RWPE2 (cell line): ENCODE measurements around the gene ABI2.

ENCODE experiments used
- ATAC-seq: fragments of 200-7000 bp; cut with Tn5 transposase; 3 replicates; pipeline ENCODE4 v1.9.1; 2021; ENCODE audit warnings: low read depth
- DNase-seq: peaks from one replicate; pipeline ENCODE4 v3.0.0-alpha.2; 2020; ENCODE audit warnings: low spot score
- H3K27ac ChIP-seq: fragments of 450-650 bp; 2 replicates; pipeline ENCODE4 v1.5.1; 2017; ENCODE audit warnings: mild to moderate bottlenecking; ENCODE audit not compliant: poor library complexity, severe bottlenecking
- H3K27me3 ChIP-seq: fragments of 250-450 bp; sonication (Bioruptor Pico); 2 replicates; pipeline ENCODE4 v1.5.1; 2021; ENCODE audit warnings: mild to moderate bottlenecking, moderate library complexity; ENCODE audit not compliant: insufficient read depth, poor library complexity, severe bottlenecking
- H3K36me3 ChIP-seq: fragments of 250-450 bp; sonication (Bioruptor Pico); 2 replicates; pipeline ENCODE4 v1.5.1; 2020; ENCODE audit warnings: low read depth, mild to moderate bottlenecking, moderate library complexity
- H3K4me1 ChIP-seq: fragments of 250-450 bp; sonication (Bioruptor Pico); 2 replicates; pipeline ENCODE4 v1.5.1; 2021; ENCODE audit warnings: mild to moderate bottlenecking, moderate library complexity; ENCODE audit not compliant: insufficient read depth, poor library complexity, severe bottlenecking
- H3K4me3 ChIP-seq: fragments of 250-450 bp; sonication (Bioruptor Pico); 2 replicates; pipeline ENCODE4 v1.5.1; 2021; ENCODE audit warnings: mild to moderate bottlenecking, moderate library complexity; ENCODE audit not compliant: severe bottlenecking
- H3K9me3 ChIP-seq: fragments of 250-450 bp; sonication (Bioruptor Pico); 2 replicates; pipeline ENCODE4 v1.5.1; 2021; ENCODE audit warnings: mild to moderate bottlenecking, moderate library complexity; ENCODE audit not compliant: severe bottlenecking
- TF ChIP-seq, protein P1 (sequence below): fragments of 450-650 bp; IDR thresholded peaks from one replicate; pipeline ENCODE4 v1.5.1; 2017; ENCODE audit warnings: mild to moderate bottlenecking, moderate library complexity; ENCODE audit not compliant: poor library complexity, severe bottlenecking

The ABI2 gene

DNA sequence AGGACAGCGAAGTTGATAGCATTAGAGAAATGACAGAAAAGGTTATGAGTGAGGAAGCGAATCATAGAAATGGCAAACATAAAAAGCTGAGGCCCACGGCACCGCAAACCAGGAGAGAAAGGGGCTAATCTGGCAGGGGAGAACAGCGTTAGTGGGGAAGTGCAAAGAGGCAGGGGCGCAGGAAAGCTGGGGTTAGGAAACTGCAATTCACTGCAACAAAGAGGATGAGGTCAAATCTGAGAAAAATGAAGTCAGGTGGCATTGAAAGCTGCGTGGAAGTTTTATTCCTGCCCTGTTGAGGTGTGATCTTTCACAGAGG, 653 bp upstream of the ABI2 start:
- Histone ChIP-seq H3K27ac (peak overlapping the region; percentile 62), H3K36me3 (no peaks in the 10 kb centered on the region; the same call in 1 of the 2 replicates), H3K9me3 (no peaks in the 10 kb centered on the region), H3K27me3 (no peaks in the 10 kb centered on the region), H3K4me3 (peak overlapping the region; percentile 60), H3K4me1 (peaks cover 13% of the 10 kb centered on the region)
- ATAC-seq = no peak; the same call in 2 of the 3 replicates
- DNase-seq = no peak
- TF ChIP-seq, protein P1, sequence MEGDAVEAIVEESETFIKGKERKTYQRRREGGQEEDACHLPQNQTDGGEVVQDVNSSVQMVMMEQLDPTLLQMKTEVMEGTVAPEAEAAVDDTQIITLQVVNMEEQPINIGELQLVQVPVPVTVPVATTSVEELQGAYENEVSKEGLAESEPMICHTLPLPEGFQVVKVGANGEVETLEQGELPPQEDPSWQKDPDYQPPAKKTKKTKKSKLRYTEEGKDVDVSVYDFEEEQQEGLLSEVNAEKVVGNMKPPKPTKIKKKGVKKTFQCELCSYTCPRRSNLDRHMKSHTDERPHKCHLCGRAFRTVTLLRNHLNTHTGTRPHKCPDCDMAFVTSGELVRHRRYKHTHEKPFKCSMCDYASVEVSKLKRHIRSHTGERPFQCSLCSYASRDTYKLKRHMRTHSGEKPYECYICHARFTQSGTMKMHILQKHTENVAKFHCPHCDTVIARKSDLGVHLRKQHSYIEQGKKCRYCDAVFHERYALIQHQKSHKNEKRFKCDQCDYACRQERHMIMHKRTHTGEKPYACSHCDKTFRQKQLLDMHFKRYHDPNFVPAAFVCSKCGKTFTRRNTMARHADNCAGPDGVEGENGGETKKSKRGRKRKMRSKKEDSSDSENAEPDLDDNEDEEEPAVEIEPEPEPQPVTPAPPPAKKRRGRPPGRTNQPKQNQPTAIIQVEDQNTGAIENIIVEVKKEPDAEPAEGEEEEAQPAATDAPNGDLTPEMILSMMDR = no peak

DNA sequence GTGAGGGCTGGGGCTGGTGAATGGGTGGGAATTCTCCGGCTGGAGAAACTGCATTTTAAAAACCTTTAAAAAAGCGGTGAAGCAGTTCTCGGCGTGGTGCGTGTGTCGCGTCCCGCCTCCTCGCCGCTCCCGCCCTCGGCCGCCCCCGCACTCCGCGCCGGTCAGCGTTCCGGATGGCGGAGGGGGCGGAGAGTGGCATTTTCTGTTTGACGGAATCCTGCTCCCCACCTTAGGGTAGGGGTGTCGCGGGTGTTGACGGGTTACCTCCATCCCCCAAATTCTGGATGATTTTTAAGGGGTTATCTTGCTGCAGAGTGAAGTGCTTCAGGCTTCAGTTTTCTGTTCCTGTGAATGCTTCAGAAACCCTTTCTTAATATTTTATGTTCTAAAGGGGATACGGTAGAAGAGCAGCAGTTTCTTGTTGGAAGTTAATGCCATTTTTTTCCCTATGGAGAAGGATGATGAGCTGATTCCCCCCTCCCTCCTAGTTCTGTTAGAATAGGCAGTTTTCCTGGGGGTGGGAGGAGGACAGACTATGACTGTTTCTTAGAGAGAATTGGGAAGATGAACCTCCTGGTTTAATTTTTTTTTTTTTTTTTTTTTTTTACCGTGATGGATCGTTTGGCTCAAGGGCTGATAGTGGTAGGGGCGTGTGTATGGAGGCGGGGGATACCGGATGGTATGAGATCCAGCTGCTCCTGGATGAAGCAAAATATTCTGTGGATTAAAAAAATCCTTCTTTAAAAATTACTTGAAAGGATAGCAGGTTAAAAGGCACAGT, 756 bp downstream of the ABI2 start:
- DNase-seq = no peak
- Histone ChIP-seq H3K9me3 (no peaks in the 10 kb centered on the region), H3K27ac (peak overlapping the region; percentile 62), H3K4me3 (peak overlapping the region; percentile 60), H3K27me3 (no peaks in the 10 kb centered on the region), H3K36me3 (peaks cover under 1% of the 10 kb centered on the region), H3K4me1 (peaks cover 13% of the 10 kb centered on the region)
- ATAC-seq = peak; percentile 69
- TF ChIP-seq, protein P1 = no peak

DNA sequence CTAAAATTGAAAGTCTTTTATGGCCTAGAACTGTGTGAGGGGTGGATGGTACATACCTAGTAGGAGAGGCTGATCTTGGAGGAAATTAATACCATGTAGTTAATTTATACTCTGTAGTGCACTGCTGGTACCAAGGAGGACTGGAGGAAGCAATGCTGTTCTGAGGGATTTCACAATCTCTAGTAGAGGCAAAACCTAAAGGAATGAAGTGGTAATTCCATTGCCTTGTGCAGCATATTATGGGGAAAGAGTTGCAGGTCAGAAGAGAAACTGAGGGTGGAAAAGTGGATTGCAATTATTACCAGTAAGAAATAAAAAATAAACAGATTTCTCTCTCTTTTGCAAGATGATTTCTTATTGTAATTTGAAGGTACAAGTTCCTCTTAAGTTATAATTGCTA, 2.2 kb downstream of the ABI2 start:
- Histone ChIP-seq H3K36me3 (peaks cover 8% of the 10 kb centered on the region), H3K4me1 (peaks cover 13% of the 10 kb centered on the region), H3K4me3 (no peak overlapping the region), H3K27me3 (no peaks in the 10 kb centered on the region), H3K27ac (peak overlapping the region; percentile 62), H3K9me3 (no peaks in the 10 kb centered on the region)
- ATAC-seq (no peak), DNase-seq (no peak)
- TF ChIP-seq, protein P1 = no peak

DNA sequence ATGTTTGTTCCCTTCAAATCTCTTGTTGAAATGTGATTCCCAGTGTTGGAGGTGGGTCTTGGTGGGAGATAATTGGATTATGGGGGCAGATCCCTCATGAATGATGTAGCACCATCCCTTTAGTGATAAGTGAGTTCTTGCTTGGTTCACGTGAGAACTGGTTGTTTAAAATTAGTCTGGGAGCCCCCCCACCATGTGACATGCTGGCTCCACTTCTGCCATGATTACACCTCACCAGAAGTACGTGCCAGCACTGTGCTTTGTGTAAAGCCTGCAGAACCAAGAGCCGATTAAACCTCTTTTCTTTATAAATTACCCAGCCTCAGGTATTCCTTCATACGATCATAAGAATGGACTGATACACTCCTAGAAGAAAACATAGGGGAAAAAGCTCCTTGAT, 10.1 kb downstream of the ABI2 start:
- Histone ChIP-seq H3K9me3 (peaks cover 2% of the 10 kb centered on the region), H3K36me3 (peaks cover 25% of the 10 kb centered on the region), H3K4me1 (peaks cover 15% of the 10 kb centered on the region), H3K27me3 (no peaks in the 10 kb centered on the region), H3K4me3 (no peak overlapping the region), H3K27ac (no peak overlapping the region)
- TF ChIP-seq, protein P1 = no peak
- ATAC-seq (no peak), DNase-seq (no peak)

DNA sequence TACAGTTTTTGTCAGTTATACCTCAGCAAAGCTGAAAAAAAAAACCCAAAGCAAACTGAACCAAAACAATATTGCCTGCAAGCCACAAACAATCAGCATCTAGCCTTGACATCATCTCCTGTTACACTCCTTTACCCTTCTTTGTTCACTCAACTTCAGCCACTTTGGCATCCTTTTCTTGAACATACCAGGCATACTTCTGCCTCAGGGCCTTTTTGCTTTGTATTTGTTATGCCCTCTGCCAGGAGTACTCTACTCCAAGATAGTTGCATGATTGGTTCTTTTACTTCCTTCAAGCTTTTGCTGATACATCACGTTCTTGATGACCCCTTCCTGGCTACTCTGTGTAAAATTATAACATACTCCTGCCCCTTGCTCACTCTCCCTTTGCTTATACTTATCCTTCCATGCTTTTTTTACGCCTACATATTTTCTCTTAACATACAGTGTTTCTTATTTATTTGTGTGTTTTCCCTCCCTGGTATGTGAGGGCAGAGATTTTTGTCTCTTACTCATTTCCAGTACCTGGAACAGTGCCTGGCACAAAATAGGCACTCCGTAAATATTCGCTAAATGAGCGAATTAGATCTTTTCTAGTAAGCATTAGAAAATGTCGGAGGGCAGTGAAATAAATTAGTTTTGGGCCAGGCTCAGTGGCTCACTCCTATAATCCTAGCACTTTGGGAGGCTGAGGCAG, 12.7 kb downstream of the ABI2 start:
- DNase-seq = no peak
- TF ChIP-seq, protein P1 = no peak
- H3K27ac ChIP-seq = peak overlapping the region; percentile 47
- H3K36me3 ChIP-seq = peaks cover 23% of the 10 kb centered on the region
- peaks cover 15% of the 10 kb centered on the region for H3K4me1 ChIP-seq
- H3K9me3 ChIP-seq = no peaks in the 10 kb centered on the region
- ATAC-seq = peak; percentile 95
- no peak overlapping the region for H3K4me3 ChIP-seq
- H3K27me3 ChIP-seq = no peaks in the 10 kb centered on the region
